Stimulated activated effector memory CD8-positive, alpha-beta T cell treated with anti-CD3 and anti-CD28 coated beads, Interleukin-12 subunit alpha, Interleukin-12 subunit beta, amount 100 ng/mL, for 72 hours (primary cell): ENCODE measurements around the gene TRAF4.
"Not testable (repeated sequence)": the region's sequence is repeated elsewhere in the genome, so short reads cannot be mapped to it uniquely, and the experiment has no call there.

Experiments
- ATAC-seq: fragments of 150-1000 bp; cut with Tn5 transposase; 2 replicates; pipeline ENCODE4 v1.10.0; 2021
- DNase-seq, 2 donors: peaks; one replicate each; pipeline ENCODE4 v3.0.0; 2021 to 2022; ENCODE audit warnings: low spot score in 2 of 2
- H3K27ac Mint-ChIP-seq: one replicate; pipeline ENCODE4 v1.8.0; 2022; ENCODE audit warnings: mild to moderate bottlenecking, mixed read lengths
- H3K36me3 Mint-ChIP-seq: one replicate; pipeline ENCODE4 v1.8.0; 2022; ENCODE audit warnings: mild to moderate bottlenecking, mixed read lengths
- H3K4me1 Mint-ChIP-seq: one replicate; pipeline ENCODE4 v1.8.0; 2022; ENCODE audit warnings: mixed read lengths
- H3K4me3 Mint-ChIP-seq: one replicate; pipeline ENCODE4 v1.8.0; 2022; ENCODE audit warnings: mild to moderate bottlenecking, mixed read lengths
- H3K9me3 Mint-ChIP-seq: one replicate; pipeline ENCODE4 v1.8.0; 2022; ENCODE audit warnings: mixed read lengths

TRAF4 gene

DNA sequence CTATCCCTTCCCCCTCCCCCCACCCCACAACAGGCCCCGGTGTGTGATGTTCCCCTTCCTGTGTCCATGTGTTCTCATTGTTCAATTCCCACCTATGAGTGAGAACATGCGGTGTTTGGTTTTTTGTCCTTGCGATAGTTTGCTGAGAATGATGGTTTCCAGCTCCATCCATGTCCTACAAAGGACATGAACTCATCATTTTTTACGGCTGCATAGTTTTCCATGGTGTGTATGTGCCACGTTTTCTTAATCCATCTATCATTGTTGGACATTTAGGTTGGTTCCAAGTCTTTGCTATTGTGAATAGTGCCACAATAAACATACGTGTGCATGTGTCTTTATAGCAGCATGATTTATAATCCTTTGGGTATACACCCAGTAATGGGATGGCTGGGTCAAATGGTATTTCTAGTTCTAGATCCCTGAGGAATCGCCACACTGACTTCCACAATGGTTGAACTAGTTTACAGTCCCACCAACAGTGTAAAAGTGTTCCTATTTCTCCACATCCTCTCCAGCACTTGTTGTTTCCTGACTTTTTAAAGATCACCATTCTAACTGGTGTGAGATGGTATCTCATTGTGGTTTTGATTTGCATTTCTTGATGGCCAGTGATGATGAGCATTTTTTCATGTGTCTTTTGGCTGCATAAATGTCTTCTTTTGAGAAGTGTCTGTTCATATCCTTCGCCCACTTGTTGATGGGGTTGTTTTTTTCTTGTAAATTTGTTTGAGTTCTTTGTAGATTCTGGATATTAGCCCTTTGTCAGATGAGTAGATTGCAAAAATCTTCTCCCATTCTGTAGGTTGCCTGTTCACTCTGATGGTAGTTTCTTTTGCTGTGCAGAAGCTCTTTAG, 7.7 kb upstream of the TRAF4 start:
- H3K4me1 Mint-ChIP-seq, result peaks cover 14% of the 10 kb centered on the region
- H3K27ac Mint-ChIP-seq, ATAC-seq, H3K9me3 Mint-ChIP-seq, DNase-seq, H3K4me3 Mint-ChIP-seq, H3K36me3 Mint-ChIP-seq: not testable (repeated sequence)

- no peak for DNase-seq
- H3K27ac Mint-ChIP-seq, result no peak overlapping the region
- no peaks in the 10 kb centered on the region for H3K36me3 Mint-ChIP-seq
Measured at GRCh38 chr17:28737316-28737715, 6.5 kb upstream of the TRAF4 start.

DNA sequence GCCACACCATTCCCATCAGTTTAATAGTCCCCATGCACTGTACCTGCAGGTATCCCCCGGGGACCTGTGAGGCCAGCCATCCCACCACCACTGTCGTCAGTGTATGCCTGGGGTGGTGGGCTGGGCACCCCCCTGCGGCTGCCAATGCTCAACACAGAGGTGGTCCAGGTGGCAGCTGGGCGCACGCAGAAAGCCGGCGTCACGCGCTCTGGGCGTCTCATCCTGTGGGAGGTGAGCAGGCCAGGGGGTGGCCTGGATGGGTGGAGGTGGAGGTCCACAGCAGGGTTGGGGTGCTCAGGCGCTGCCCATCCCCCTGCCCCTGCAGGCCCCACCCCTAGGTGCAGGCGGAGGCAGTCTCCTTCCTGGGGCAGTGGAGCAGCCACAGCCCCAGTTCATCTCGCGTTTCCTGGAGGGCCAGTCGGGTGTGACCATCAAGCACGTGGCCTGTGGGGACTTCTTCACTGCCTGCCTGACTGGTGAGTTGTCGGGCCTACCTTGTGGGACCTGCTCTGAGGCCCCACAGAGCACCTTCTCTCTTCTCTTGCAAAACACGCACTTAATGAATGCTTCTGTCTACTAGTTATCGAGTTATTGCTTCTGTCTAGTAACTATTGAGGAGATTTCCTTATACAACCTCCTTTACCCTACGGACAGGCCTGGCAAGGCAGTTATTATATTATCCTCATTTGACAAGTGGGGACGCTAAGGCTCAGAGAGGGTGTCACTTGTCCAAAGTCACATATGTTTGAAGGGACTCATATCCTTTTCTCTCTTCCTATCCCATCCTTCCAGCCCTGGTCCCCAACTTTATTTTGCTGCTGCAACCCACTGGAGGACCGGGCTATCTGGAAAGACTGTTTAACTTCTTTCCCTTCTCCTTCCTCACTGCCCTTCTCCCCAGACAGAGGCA, 5.8 kb upstream of the TRAF4 start:
- DNase-seq (no peak), ATAC-seq (peak; percentile 59)
- Mint-ChIP-seq H3K4me1 (peaks cover 16% of the 10 kb centered on the region), H3K9me3 (no peaks in the 10 kb centered on the region), H3K27ac (peak overlapping the region; percentile 87), H3K36me3 (no peaks in the 10 kb centered on the region), H3K4me3 (peak overlapping the region; percentile 43)

More at GRCh38 chr17:28737316-28737715, 6.5 kb upstream of the TRAF4 start:
- no peaks in the 10 kb centered on the region for H3K9me3 Mint-ChIP-seq
- H3K4me1 Mint-ChIP-seq, result peaks cover 14% of the 10 kb centered on the region
- no peak overlapping the region for H3K4me3 Mint-ChIP-seq
- no peak for ATAC-seq

DNA sequence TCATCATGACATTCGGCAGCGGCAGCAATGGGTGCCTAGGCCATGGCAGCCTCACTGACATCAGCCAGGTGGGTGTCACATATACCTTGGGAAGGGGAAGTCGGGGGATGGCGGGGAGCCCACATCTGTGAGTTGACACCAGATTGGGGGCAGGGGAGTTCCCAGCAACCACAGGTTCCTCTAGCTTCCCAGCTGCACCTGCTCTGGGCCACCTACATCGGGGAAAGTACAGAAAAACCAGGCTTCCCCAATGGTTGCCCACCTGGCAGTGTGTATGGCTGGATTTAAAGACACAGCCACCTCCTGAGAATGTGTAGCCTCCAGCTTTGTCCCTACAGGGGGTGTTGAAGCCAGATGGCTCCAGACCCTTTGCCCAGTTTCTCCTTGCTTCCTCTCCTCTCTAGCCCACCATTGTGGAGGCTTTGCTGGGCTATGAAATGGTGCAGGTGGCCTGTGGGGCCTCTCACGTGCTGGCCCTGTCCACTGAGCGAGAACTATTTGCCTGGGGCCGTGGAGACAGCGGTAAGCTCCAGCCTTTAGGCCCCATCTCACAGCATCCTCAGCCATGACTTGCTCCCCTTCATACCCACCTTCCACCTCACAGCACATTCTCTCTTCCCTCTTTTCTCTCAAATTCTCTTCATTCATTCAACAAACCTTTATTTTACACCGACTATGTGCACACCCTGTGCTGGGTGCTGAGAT, 5.0 kb upstream of the TRAF4 start:
- Mint-ChIP-seq H3K36me3 (no peaks in the 10 kb centered on the region), H3K4me1 (peaks cover 19% of the 10 kb centered on the region), H3K9me3 (no peaks in the 10 kb centered on the region), H3K27ac (peak overlapping the region; percentile 87), H3K4me3 (peak overlapping the region; percentile 43)
- ATAC-seq (peak; percentile 31), DNase-seq (no peak)

GRCh38 chr17:28740406-28741357, 3.1 kb upstream of the TRAF4 start:
- Mint-ChIP-seq H3K36me3 (peaks cover 15% of the 10 kb centered on the region), H3K4me1 (peaks cover 21% of the 10 kb centered on the region), H3K9me3 (no peaks in the 10 kb centered on the region), H3K27ac (no peak overlapping the region), H3K4me3 (no peak overlapping the region)
- no peak for DNase-seq
- ATAC-seq, result no peak

DNA sequence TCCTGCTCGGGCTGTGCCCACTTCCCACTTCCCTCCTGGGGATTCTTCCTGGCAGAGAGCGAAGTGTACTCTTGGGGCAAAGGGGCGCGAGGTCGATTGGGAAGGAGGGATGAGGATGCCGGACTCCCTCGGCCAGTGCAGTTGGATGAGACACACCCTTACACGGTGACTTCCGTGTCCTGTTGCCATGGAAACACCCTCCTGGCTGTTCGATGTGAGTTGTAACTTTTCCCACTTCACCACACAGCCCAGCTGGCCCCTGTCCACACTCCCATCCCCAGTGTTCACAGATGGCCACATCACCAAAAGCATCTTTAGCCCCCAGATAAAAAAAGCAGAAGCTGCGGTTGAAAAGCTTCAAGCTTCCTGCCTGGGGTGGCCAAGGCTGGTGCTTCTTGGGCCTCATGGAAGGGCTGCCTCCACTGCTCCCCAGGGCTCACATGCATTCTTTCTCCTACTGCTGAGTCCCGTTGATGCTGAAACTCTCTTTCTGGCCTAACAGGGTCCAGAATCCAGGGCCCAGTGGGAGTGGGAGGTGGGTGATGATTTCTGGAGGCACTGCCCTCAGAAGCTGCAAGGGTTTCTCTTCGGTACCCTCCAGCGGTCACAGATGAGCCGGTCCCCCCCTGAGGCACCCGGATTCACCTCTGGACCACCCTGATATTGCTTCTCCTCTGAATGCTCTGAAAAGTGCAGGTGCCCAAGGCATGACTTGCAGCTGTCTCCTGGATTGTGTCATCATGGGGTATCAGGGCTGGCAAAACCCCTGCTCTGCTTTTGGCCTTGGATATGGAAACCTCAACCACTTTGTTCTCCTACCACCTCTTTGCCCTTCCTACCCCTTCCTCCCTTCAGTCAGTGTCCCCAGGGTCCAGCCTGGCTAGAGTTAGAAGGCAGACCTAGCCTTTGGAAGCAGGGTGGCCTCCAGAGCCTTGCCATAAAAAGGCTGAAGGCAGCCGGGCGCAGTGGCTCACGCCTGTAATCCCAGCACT, 2.2 kb upstream of the TRAF4 start:
- H3K4me1 Mint-ChIP-seq, result peaks cover 31% of the 10 kb centered on the region
- peak overlapping the region; percentile 37 for H3K27ac Mint-ChIP-seq
- H3K4me3 Mint-ChIP-seq, result peak overlapping the region; percentile 84
- H3K36me3 Mint-ChIP-seq, result peaks cover 25% of the 10 kb centered on the region
- ATAC-seq, result no peak
- no peak for DNase-seq
- no peaks in the 10 kb centered on the region for H3K9me3 Mint-ChIP-seq

DNA sequence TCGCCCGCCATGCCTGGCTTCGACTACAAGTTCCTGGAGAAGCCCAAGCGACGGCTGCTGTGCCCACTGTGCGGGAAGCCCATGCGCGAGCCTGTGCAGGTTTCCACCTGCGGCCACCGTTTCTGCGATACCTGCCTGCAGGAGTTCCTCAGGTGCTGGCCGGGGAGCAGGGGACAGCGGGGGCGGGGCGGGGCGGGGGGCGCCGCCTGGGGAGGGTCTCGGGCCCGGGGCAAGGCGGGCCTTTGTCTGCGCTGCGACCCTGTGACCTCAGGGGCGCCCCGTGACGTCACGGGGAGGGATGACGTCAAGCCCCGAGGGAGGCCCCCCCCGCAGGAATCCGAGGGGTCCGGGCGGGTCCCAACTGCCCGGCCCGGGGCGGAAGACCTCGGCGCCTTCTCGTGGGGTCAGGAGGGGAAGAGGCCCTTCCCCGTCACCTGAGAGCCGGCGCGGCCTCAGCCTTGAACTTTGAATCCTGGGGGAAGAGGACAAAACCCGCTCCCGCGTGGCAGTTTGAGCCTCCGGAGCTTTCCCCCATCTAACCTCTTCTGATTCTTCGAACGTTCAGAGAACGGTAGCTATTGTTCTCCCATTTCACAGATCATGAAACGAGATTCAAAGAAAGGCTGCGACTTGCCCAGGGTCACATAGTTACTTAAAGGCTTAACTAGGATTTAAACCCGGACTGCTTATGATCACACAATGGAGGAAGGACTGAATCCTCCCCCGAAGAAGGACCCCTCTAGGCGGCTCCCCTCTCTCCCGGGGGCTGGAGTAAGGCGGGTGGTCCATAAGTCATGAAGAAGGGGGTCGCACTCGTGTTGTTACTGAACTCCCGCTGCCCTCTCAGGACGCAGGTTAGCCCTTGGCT, 527 bp downstream of the TRAF4 start:
- peaks cover 36% of the 10 kb centered on the region for H3K4me1 Mint-ChIP-seq

DNA sequence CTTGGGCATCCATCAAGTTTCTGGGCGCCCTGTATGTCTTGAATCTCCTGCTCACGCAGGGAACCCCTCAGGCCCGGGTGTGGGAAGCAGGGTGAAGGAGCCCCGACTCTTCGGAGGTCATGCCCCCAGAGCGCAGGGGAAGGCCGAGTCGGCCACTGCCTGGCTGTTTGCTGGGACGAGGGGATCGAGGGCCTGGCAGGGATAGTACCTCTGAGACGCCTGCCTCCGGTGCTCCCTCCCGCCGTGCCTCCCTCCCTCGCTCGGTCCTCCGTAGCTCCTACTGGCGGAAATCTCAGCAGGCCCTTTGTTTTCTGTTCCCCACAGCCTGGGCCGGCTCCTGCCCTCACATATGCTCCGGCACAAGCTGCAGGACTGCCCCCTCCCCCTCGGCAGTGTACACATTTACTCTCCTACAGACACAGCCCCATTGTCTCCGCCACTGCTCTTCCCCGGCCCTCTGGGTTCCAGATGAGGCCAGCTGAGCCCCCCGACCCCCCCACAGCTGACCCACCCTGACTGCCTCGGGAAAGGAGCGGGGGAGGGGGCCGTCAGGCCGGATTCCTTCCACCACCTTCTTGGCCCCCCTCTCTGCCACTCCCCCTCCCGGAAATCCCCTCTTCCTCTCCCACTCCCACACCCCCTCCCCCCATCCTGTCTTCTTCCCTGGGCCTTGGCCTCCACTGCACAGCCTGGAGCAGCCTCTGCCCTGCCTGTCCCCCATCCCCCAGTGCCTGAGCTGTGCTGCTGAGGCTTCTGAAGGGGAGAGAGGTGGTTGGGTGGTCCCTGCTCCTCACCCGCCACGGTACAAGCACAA, 1.4 kb downstream of the TRAF4 start:
- DNase-seq, result peak in 1 of 2 donors; percentile 70
- Mint-ChIP-seq H3K4me1 (peaks cover 34% of the 10 kb centered on the region), H3K27ac (peak overlapping the region; percentile 94), H3K4me3 (peak overlapping the region; percentile 84), H3K36me3 (peaks cover 60% of the 10 kb centered on the region), H3K9me3 (no peaks in the 10 kb centered on the region)
- no peak for ATAC-seq

More for the DNA sequence above, 527 bp downstream of the TRAF4 start:
- H3K9me3 Mint-ChIP-seq, result no peaks in the 10 kb centered on the region
- H3K27ac Mint-ChIP-seq, result peak overlapping the region; percentile 94
- H3K36me3 Mint-ChIP-seq, result peaks cover 52% of the 10 kb centered on the region
- peak; percentile 61 for ATAC-seq
- H3K4me3 Mint-ChIP-seq, result peak overlapping the region; percentile 84
- peak; percentile 46 to 84 for DNase-seq

DNA sequence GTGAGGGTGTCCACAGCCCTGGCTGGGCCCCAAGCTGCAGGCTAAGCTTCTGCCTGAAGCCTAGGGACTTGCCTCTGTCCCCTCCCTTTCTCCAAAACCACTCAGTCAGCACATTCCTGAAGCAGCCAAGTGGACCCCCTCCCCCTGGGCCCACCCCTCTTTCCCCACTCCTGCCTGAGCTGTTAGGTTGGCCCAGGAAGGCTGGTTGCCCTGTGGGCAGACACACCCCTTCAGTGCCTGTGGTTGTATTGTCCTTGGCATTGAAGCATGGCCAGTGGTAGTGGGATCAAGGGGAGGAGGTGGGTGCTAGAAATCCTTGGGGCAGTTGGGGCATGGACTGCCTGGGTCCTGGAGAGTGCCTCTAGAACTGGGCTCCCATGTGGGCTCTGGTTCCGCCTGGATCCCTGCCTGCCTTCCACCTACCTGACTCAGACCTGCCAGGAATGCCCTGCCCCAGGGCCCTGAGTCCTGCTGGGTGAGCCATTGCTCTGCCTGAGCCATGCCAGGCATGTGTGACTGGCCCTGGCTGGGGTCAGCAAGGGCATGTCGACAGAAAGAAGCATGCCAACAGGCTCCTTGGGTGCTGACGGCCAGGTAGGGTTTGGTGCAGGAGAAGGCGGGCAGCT, 2.1 kb downstream of the TRAF4 start:
- DNase-seq (no peak), ATAC-seq (no peak)
- Mint-ChIP-seq H3K4me3 (peak overlapping the region; percentile 84), H3K4me1 (peaks cover 34% of the 10 kb centered on the region), H3K27ac (peak overlapping the region; percentile 94), H3K36me3 (peaks cover 67% of the 10 kb centered on the region), H3K9me3 (no peaks in the 10 kb centered on the region)

GRCh38 chr17:28746611-28747050, 2.8 kb downstream of the TRAF4 start:
- peaks cover 34% of the 10 kb centered on the region for H3K4me1 Mint-ChIP-seq
- H3K9me3 Mint-ChIP-seq, result no peaks in the 10 kb centered on the region
- H3K27ac Mint-ChIP-seq, result peak overlapping the region; percentile 94
- DNase-seq, result no peak
- peaks cover 75% of the 10 kb centered on the region for H3K36me3 Mint-ChIP-seq
- peak overlapping the region; percentile 84 for H3K4me3 Mint-ChIP-seq
- ATAC-seq, result no peak

- peak overlapping the region; percentile 84 for H3K4me3 Mint-ChIP-seq
- H3K36me3 Mint-ChIP-seq, result peaks cover 80% of the 10 kb centered on the region
- H3K9me3 Mint-ChIP-seq, result no peaks in the 10 kb centered on the region
- peak overlapping the region; percentile 94 for H3K27ac Mint-ChIP-seq
- peaks cover 34% of the 10 kb centered on the region for H3K4me1 Mint-ChIP-seq
- no peak for ATAC-seq
- no peak for DNase-seq
Measured at GRCh38 chr17:28747051-28747691, 3.4 kb downstream of the TRAF4 start.
